Effector CD8-positive, alpha-beta T cell (primary cell): ENCODE data around the gene GASK1A.

Experiments used
- DNase-seq: peaks from one replicate; lab custom pipeline; 2025; lab: John Stamatoyannopoulos, UW

GASK1A gene

DNA sequence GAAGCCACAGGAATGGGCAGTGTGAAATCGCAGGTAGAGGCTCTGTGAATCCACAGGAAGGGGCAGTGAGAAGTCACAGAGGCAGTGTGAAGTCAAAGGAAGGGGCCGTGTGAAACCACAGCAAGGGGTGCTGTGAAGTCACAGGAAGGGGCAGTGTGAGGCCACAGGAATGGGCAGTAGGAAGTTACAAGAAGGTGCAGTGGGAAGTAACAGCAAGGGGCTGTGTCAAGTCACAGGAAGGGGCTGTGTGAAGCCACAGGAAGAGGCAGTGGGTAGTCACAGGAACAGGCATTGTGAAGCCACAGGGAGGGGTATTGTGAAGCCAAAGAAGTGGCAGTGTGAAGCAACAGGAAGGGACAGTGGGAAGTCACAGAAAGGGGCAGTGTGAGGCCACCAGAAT is 34.1 kb downstream of the GASK1A start:
- no peak for DNase-seq

DNA sequence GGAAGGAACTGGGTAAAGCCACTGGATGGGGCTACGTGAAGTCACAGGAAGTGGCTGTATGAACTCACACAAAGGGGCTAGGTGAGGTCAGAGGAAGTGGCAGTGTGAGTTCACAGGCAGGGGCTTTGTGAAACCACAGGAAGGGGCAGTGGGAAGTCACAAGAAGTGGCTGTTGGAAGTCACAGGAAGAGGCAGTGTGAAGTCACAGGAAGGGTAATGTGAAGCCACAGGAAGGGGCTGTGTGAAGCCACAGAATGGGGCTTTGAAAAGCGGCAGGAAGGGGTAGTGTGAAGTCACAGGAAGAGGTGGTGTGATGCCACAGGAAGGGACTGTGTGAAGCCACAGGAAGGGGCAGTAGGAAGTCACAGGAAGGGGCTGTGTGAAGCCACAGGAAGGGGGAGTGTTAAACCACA is 34.6 kb downstream of the GASK1A start:
- no peak for DNase-seq

DNA sequence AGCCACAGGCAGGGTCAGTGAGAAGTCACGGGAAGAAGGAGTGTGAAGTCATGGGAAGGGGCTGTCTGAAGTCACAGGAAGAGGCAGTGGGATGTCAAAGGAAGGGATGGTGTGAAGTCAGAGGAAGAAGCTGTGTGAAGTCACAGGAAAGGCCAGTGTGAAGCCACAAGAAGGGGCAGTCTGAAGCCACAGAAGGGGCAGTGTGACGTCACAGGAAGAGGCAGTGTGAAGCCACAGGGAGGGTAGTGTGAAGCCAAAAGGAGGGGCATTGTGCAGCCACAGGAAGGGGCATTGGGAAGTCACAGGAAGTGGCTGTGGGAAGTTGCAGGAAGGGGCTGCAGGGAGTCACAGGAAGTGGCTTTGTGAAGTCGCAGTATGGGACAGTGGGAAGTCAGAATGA is 35.1 kb downstream of the GASK1A start:
- DNase-seq: no peak

DNA sequence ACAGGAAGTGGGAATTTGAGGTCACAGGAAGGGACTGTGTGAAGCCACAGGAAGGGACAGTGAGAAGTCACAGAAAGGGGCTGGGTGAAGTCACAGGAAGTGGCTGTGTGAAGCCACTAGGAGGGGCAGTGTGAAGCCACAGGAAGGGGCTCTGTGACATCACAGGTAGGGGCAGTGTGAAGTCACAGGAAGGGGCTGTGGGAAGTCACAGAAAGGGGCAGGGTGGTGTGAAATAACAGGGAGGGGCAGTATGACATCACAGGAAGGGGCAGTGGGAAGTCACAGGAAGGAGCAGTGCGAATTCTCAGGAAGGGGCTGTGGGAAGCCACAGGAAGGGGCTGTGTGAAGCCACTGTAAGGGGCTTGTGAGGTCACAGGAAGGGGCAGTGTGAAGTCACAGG is 35.8 kb downstream of the GASK1A start:
- no peak for DNase-seq

DNA sequence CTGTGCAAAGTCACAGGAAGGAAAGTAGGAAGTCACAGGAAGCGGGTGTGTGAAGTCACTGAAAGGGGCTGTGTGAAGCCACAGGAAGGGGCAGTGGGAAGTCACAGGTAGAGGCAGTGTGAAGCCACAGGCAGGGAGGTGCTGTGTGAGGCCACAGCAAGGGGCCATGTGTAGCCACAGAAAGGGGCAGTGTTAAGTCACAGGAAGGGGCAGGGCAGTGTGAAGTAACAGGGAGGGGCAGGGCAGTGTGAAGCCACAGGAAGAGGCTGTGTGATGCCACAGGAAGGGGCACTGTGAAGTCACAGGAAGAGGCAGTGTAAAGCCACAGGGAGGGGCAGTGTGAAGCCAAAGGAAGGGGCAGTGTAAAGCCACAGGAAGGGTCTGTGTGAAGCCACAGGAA is 36.5 kb downstream of the GASK1A start:
- DNase-seq: no peak

DNA sequence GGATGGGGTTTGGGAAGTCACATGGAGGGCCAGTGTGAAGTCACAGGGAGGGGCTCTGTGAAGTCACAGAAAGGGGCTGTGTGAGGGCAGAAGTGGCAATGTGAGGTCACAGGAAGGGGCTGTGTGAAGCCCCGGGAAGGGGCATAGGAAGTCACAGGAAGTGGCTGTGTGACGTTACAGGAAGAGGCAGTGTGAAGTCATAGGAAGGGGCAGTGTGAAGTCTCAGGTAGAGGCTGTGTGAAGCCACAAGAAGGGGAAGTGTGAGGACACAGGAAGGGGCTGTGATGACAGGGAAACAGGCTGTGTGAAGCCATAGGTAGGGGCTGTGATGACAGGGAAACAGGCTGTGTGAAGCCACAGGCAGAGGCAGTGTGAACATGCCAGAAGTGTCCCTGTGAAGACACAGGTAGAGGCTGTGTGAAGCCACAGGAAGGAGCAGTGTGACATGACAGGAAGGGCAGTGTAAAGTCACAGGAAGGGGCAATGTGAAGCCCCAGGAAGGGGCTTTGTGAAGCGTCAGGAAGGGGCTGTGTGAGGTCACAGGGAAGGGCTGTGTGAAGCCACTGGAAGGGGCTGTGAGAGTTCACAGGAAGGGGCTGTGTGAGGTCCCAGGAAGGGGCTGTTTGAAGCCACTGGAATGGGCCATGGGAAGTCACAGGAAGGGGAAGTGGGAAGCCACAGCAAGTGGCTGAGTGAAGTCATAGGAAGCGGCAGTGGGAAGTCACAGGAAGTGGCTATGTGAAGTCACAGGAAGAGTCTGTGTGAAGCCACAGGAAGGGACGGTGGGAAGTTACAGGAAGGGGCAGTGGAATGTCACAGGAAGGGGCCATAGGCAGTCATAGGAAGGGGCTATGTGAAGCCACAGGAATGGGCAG is 37.1 kb downstream of the GASK1A start:
- no peak for DNase-seq

DNA sequence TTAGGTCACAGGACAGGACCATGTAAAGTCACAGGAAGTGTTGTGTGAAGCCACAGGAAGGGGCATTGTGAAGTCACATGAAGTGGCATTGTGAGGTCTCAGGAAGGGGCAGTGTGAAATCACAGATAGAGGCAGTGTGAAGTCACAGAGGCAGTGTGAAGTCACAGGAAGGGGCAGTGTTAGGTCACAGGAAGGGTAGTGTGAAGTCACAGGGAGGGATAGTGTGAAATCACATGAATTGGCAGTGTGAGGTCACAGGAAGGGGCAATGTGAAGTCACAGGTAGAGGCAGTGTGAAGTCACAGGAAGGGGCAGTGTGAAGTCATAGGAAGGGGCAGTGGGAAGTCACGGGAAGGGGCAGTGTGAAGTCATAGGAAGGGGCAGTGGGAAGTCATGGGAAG is 37.9 kb downstream of the GASK1A start:
- no peak for DNase-seq

DNA sequence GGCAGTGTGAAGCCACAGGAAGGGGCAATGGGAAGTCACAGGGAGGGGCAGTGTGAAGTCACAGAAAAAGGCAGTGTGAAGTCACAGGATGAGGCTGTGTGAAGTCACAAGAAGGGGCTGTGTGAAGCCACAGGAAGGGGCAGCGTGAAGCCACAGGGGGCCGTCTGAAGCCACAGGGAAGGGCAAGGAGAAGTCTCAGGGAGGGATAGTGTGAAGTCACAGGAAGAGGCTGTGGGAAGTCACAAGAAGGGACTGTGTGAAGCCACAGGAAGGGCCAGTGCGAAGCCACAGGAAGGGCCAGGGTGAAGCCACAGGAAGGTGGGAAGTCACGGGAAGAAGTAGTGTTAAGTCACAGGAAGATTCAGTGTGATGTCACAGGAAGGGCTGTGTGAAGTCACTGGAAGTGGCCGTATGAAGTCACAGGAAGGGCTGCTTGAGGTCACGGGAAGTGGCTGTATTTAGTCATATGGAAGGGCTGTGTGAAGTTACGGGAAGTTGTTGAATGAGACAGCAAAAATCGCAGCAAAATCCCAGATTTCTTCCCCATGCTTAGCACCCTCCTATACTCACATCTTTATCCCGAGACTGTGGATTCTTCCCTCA is 38.6 kb downstream of the GASK1A start:
- no peak for DNase-seq

DNA sequence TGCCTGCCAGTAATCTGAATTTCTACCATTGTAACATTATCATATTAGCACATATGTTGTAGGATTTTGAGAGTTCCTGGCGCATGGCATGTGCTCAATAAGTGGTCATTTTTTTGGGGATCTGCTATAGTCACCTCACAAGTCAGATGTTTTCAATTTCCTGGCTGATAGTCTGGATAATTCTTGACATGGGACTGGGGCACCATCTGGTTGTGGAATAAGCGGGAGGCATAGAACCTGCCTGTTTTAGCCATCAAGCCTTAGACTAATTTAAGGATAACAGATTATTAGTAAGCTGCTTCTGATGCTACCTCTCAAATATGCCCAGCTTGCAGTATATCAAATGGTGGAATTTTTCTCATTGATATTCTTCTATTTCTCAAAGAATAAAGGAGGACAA is 39.1 kb downstream of the GASK1A start:
- DNase-seq: no peak

DNA sequence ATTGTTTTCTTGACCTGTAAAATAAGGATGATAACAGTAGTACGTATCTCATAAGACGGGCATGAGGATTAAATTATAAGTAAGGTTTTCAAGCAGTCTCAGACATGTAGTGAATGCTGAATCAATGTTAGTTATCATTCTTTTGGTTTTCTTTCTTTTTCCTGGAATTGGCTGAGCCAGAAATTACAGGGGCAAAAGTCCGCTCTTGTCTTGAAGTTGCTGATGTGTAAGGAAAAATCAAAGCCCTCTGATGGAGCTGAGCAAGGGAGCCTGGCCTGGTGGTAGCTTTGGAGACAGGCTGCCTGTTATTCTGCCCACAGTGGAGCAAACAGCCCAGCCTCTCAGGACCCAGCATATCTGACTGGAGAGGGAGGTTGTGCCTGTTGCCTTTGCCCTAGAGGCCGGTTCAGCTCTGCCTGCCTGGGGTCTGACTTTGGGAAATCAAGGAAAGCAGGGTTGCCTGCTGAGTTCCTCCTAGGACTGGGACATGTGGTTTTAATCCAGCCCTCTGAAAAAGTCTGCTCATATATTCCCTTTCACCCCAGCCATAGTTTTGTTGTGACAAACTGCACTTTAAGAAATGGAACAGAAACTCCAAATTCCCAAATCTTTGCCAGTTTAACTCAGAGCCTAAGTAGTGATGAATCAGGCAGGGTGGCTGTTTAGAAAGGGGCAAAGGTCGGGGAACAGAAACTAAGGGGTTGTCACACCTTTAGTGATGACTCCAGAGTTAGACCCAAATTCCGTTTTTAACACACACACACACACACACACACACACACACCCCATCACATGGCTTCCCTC is 40.1 kb downstream of the GASK1A start:
- no peak for DNase-seq

DNA sequence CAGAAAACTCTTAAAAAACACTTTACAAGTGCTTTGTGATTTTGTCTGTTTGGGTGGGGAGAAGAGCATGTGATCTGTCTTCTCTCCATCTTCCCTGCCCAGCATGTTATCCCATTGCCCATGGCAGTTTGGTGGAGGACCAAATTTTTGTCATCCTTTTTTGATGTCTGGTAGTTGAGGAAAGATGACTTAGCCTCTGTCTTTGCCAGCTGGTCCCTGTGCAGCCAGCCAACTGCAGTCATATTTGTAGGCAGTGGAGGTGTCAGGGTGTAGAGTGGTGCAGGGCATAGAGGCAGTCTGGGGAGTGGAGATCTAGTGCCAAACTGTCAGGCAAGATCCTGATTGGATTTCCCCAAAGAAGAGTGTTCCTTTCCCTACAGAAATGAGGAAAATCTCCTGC is 40.7 kb downstream of the GASK1A start:
- no peak for DNase-seq

DNA sequence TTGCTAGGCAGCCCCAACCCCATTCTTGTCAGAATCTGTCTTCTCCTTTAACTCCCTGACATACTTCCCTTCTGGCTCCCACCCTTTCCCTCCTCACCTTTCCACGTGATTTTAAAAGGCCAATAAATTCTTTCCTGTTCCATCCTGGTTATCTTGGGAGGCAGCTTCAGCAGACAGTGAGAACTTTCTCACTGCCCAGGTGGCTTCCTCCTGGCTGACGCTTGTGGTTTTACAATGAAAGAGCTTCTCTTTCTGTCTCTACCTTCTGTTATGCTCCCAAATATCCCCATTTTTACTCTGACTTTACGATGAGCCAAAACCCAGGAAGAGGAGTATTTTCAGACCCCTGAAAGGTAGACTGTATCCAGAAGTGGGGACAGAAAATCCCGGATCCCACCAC is 42.1 kb downstream of the GASK1A start:
- DNase-seq: no peak

DNA sequence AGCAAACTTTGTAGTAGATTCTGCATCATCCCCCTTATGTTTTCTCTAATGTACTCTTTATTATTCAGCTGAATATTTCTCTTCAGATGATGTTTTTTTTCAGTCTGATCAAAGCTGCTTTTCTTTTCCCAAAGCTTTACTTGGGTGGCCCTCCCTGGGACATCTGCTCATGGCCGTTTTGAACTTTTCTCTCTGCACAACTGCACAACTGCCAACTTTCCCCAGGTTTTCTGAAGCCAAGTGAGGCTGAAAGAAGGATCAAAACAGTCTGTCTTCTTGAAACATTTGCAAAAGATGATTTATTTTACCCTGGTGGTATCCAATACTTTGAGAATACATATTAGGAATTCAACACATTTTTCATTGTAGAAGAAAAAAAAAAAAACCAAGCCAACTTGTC is 43.0 kb downstream of the GASK1A start:
- no peak for DNase-seq

DNA sequence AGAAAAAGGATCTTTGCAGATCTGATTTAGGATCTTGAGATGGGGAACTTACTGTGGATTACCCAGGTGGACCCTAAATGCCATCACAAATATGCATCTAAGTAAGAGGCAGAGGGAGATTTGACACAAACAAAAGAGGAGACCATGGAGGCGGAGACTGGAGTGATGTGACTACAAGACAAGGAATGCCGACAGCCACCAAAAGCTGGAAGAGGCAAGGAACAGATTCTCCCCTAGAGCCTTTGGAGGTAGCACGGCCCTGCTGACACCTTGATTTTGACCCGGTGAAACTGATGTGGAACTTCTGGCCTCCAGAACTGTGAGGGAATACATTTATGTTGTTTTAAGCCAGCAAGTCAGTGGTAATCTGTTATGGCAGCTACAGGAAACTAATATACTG is 44.0 kb downstream of the GASK1A start:
- no peak for DNase-seq

DNA sequence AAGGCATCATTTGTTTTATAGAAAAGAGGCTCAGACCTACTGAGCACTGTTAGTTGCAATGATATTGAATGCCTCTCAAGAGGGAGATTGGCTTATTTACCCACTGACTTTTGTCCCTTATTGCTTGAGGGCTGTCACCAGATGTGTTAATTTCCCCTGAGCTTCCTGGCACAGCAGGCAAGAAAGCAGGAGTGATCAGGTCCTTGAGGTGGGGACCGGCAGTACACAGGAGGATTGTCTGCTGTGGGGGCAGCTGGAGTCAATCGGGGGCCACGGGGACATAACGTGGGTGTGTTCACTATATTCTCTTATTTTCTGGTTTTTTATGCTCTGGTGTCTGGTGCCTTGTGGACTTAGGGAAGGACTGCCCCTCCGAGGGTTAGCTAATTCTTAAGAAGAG is 44.6 kb downstream of the GASK1A start:
- no peak for DNase-seq

DNA sequence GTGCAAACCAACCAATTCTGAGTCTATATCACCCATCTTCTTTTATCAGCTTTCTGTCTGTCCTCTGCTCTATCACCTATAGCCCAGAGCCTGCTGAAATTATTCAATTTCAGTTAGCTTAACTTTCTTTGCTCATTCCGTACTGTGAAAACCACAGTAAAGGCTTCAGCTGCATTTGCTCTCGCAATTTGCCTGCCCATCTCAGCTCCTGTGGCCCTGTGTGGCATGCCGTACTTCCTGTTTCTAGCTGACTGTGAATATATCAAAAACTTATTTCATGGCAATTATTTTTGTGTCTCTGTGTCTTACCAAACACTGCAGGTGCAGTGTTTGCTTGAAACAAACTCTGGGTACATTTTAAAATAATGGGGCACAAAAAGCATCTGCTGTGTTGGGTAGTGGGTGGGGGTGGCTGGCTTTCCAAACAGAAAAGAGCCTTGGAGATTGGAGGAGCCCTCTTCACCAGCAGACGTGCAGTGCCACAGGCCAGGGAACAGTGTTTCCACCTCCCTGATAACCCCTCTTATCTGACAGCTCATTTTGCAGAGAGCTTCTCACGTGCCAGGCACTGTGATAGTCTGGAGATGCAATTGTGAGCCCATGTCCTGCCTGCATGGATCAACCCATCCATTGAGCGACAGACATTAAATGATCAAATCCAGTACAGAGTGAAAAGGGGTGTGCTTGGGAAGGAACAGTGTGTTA is 45.2 kb downstream of the GASK1A start:
- peak; percentile 16 for DNase-seq

DNA sequence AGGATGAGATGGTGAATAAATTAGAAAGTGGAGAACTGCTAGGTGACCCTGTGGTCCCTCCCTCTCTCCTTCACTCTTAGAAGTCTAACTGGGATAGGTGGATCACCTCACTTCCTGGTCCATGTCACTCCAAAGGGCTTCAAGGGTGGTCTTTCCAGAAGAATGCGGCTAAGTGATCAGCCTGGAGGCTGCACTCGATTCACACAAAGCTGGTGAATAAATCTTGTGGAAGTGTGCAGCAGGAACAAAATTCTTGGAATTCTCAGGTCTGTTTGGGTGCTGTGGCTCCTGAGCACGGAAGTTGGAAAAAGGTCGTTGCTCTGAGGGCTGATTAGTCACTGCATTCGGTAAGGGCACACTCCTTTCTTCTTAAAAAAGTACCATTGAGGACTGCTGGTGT is 46.3 kb downstream of the GASK1A start:
- no peak for DNase-seq

DNA sequence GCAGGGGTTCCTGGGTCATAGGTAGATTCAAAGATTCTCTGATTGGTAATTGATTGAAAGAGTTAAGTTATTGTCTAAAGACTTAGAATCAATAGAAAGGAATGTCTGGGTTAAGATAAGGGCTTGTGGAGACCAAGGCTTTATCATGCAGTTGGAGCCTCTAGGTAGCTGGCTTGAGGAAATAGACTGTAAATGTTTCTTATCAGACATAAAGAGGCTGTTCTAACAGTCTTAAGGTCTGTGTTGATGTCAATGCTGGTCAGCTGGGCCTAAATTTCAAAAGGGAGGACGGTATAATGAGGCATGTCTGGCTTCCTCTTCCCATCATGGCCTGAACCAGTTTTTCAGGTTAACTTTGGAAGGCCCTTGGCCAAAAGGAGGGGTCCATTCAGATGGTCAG is 48.9 kb downstream of the GASK1A start:
- DNase-seq: no peak

DNA sequence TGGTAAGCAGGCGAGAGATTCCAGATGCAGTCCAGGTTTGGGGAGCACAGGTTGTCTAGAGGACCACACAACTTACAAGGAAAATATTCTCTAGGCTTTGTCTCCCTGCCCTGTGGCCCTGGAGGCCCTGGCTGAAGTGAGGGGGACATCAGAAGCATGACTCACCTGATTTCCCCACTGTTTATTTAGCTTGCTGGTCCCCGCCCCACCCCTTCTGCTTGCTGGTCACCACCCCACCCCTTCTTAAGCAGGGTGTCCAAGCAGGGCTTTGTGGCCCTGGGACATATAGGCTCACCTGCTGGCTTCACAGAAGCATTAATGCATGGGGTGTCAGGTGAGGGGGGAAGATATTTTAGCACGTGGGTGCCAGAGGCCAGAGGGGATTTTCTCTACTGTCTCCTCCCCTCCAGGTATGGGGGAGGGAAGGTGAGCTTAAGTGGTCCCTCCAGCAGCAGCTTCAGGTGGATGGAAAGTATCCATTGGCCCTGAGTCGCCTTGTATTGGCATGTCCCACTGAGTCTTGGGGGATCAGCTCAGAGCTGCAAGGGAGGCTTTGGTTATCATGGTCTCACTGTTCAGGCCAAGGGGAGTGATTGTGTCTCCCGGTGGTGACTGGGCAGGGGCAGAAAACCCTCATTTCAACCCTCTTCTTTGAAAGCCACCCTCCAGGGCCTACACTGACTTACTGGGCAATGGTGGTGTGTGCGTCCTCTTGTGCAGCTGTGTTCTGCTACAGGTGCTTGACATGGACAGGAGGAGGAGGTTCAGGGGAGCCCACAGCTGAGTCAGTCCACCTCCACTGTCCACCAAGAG is 49.8 kb downstream of the GASK1A start:
- DNase-seq: no peak

DNA sequence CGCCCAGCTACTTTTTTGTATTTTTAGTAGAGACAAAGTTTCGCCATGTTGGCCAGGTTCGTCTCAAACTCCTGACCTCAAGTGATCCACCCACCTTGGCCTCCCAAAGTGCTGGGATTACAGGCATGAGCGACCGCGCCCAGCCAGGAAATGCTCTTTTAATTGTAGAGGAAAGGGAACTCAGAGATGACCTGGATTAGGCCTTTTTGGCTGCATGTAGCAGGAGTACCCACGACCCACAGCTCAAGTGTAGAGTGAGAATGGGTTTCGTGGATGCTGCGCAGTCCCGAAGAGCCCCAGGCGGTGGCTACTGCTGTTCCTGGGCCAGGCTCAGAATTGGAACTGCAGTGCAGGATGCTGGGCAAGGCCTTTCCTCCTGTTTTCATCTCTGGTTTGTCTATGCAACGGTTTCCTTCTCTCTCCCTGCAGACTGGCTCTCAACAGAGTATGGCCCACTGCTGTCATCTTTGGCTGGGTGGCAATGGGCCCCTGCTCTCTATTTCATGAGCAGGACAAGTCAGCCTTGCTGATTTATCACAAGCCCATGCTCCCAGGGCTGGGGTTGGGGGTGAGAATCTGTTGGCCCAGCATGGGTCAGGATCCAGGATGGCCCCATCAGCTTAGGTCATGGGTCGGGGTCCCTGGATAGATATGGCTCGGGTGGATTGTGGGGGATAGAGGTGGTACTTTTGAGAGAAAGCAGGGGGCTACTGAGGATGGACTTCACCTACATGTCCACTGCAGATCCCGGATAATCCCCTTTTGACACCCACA is 51.2 kb downstream of the GASK1A start:
- no peak for DNase-seq

DNA sequence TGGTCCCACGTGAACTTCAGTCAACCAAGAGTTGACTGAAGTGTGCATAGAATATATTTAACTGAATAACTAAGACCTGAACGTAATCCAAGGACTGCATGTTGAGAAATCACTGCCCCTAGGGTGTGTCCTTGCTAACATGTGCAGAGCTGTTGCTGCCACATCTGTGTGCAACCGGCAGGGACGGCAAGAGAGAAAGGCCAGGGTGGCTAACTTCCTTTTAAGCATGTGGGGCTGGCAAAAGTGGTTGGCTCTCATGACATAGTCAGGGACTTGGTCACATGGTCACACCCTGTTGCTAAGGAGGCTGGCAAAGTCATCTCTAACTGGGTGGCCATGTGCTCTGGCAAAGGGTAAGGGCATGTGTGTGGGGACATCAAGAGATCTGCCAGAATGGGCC is 52.4 kb downstream of the GASK1A start:
- DNase-seq: no peak
